ENCODE measurements around the gene SGMS1. TPM values are rescaled to one million over a fixed set of nuclear protein-coding genes. Genes with fewer than 3 reads are reported as not detected.
A peak's percentile ranks its signal among the peaks of the same experiment; 100 is the strongest.
"Not testable (repeated sequence)": the region's sequence is repeated elsewhere in the genome, so short reads cannot be mapped to it uniquely, and the experiment has no call there.

The SGMS1 gene
- total RNA-seq, 1 donor from 2014 or later = 43.5 TPM

DNA sequence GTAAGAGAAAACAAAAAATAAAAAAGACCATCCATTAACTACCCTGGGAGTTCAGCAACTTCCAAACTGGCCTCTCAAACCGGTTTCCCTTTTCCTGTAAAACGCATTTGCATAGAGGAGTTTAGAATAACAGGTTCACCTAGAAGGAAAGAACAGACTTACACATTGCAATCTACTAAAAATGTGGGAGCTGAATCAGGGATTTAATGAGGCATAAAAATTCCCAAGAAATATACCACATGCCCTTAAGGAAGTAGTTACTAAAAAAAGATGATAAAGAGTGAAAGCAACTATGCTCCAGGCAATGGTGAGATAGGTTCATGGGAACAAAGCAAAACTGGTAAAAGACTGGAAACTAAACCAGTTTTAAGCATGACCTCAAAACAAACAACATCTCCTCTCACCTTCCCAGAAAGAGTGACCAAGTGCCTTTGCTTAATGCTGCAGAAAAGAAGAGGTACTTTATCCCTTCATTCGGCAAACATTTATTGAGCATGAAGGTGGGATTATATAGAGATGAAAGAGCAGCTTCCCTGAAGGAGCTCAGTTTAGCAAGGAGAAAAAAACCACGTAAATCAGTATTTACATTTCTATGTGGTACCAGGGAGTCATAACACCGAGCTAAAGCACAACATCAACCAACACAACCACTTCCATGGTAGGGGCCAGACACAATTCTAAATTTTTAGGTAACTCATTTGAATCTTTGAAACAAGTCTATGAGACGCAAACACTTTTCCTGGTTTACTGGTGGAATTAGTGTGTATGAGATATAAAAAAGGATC lies 152.8 kb downstream of the SGMS1 start:
- DNase-seq (ENCODE audit: low read depth) = peak; percentile 100

- peak; percentile 49 for DNase-seq (ENCODE audit: low read depth)
Observed at GRCh38 chr10:50470345-50470744, 153.4 kb downstream of the SGMS1 start.

DNA sequence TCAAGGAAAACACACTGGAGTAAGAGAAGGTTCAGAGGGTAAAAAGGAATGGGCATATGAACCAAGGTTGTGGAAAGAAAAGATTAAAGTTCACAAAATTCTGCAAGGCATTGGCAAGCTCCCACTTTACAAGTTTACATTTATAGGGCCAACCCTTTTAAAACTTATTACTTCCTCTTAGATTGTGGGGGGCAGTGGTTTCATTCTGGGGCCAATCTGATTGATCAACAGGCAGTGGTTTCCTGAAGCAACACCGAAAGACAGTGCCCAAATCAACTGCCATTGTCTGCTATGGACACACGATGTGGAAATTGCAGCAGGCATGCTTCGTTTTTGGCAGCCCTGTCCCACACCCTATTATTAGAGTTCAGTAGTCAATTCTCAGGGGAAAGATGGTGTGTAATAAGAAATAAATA lies 154.0 kb downstream of the SGMS1 start:
- no peak for DNase-seq (ENCODE audit: low read depth)

DNA sequence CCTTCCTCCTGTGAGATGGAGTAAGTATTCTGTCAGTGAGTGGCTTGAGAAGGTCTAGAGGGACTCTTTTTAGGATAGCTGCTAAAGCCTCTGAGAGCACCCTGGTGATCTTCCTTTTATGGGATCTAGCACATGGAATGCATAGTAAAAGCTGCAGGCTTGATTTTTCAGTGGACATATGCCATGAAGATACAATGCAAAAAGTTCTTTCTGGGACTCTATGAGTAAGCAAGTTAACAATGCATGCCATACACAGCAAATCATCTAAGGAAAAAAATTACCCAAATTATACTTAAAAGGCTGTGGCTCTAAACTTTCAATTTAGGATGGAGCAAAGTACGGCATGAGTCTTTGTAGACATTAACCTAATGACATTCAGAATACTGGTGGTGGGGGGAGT lies 154.5 kb downstream of the SGMS1 start:
- peak; percentile 42 for DNase-seq (ENCODE audit: low read depth)

- DNase-seq (ENCODE audit: low read depth) = no peak
Observed at GRCh38 chr10:50467209-50467608, 156.5 kb downstream of the SGMS1 start.

DNA sequence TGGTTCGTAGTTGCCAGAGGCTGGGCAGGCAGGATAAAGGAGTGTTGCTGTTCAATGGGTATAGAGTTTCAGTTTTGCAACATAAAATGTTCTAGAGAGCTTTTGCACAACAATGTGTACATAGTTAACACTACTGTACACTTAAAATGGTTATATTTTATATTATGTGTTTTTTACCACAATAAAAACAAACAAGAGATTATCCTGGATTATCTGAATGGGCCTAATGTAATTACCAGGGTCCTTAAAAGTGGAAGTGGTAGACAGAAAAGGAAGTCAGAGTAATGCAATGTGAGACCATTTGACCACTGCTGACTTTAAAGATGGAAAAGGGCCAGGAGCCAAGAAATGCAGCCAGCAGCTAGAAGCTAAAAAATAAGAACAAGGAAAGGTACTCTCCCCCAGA lies 159.7 kb downstream of the SGMS1 start:
- DNase-seq (ENCODE audit: low read depth) = no peak

- DNase-seq (ENCODE audit: low read depth) = no peak
Observed at GRCh38 chr10:50461834-50462233, 161.9 kb downstream of the SGMS1 start.

DNA sequence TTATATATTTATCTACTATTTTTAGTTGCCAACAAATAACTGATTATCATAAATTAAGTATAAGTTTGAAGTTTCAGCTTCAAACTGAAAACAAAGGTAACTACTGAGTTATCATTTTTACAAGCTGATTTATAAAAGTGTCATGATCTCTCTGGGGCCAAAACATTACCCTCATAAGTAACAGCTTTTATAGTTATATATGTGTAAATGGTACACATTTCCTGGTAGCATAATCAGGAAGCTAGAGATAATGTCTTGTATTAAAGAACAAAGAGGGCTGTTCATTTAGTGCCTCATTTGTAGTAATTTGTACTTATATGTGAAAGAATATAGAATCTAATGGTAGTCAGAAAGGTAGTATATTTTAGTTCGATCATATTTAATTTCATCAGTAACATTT lies 162.6 kb downstream of the SGMS1 start:
- DNase-seq (ENCODE audit: low read depth) = no peak

DNA sequence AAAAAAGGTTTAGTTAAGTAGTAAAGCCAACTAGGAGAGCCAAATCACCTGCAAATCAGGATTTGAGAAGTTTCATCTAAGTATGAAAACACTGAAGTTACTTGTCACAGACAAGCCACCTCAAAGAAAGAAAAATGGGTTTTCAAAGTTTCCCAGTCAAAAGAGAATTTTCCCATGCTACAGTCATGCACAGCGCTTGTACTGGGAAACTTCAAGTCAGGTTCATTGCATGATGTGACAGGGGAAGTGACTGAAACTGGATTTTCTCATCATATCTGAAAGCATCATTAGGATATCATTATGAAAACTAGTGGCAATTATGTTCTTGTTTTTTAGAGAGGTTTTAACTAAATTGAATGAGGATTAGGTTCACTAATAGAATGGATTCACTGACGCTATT lies 167.0 kb downstream of the SGMS1 start:
- DNase-seq (ENCODE audit: low read depth) = no peak

GRCh38 chr10:50453940-50454339 lies 169.8 kb downstream of the SGMS1 start:
- DNase-seq (ENCODE audit: low read depth) = no peak

DNA sequence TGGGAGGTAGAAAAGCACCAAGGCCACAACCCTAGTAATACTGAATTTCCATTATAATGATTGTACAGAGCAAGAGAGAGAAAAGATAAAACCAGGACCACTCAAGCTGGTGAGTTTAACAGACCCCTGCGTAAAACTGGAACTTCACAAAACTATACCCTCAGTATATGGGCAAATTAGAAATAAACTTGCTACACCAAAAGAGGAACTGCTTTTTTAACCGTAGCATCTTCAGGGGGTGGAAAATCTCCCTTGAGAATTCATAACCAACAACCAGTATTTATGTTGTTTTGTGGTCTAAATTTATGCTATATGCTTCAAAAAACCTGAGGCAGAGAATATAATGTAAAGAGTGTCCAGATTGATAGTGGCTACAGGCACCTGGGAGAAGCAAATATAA lies 171.2 kb downstream of the SGMS1 start:
- DNase-seq (ENCODE audit: low read depth) = no peak

DNA sequence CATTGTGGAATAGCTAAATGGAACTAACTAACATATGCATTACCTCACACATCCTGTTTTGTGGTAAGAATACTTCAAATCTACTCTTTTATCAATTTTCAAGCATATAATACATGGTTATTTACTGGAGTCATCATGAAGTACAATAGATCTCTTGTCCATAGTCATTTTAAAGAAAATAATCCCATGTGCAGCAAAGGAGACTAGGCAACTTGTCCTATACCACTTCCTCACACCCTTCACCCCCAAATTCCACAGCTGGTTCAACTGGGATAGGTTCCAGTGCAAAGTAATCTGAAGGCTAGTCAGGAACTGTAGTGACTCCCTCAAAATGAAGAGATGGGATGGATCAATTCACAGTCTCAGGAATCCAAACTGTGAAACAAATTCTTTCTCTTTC lies 176.1 kb downstream of the SGMS1 start:
- DNase-seq (ENCODE audit: low read depth) = no peak

- DNase-seq (ENCODE audit: low read depth) = not testable (repeated sequence)
Observed at GRCh38 chr10:50445777-50446176, 178.0 kb downstream of the SGMS1 start.

DNA sequence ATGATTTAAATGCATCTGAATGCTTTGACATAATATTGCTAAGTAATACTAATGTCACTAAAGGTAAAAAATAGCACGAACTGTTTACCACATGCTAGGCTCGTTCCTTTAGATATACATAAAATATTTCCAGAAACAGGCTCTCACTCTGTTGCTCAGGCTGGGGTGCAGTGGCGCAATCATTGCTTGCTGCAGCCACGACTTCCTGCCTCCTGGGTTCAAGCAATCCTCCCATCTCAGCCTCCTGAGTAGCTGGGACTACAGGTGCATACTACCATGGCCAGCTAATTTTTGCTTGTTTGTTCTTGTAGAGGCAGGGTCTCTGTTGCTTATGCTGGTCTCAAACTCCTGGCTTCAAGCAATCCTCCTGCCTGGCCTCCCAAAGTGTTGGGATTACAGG lies 183.3 kb downstream of the SGMS1 start:
- DNase-seq (ENCODE audit: low read depth) = no peak

GRCh38 chr10:50439806-50440205 lies 183.9 kb downstream of the SGMS1 start:
- no peak for DNase-seq (ENCODE audit: low read depth)

DNA sequence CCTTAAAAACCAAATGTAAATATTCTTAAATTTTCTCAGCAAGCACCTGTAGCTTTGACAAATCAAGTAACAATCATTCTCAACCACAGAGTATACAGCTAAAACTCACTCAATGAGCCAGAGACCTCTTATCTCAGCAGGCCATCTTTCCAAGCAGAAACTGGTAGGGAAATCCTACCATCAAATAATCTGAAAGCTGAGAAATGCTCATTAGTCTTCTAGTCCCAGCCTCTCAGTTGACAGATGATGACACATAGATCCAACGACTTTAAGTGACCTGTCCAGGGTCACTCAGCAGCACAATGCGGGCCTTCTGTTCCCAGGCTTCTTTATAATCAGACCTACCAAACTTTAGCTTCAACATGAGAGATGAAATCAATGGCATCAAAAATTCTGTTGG lies 184.6 kb downstream of the SGMS1 start:
- no peak for DNase-seq (ENCODE audit: low read depth)

DNA sequence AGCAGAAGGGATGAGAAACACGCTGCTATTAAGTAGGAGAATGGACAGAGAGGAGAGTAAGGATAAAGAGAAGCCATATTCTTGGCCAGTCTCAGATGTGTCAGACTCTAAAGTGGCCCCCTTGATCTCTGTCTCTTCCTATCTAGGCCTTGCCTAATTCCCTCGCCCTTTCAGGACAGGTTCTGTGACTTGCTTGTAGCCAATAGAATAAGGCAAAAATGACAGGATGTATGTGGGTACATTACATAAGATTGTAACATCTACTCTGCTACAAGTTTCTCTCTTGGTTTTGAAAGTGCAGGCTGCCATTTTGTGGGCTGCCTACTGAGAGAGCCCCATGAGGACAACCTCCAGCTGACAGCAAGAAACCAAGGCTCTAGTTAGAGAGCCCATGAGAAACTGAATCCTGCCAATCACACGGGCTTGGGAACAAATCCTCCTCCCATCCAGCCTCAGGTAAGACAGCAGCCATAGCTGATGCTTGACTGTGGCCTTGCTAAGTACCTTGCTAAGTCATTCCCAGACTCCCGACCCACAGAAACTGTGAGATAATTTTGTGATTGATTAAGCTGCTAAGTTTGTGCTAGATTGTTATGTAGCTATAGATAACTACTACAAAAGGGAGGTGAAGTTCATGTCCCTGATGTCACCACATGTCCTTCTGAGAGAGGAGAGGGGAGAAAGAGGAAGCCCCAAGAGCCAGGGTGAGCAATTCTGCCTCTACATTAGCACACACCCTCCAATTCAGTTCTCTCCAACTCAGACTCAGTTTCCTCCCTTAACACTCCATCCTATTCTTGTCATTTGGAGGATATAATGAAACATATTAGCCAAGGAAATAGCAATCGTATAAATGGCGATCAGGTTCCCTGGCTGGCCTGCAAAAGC lies 185.5 kb downstream of the SGMS1 start:
- DNase-seq (ENCODE audit: low read depth) = no peak

- DNase-seq (ENCODE audit: low read depth) = peak; percentile 53
Observed at GRCh38 chr10:50437248-50437647, 186.5 kb downstream of the SGMS1 start.

DNA sequence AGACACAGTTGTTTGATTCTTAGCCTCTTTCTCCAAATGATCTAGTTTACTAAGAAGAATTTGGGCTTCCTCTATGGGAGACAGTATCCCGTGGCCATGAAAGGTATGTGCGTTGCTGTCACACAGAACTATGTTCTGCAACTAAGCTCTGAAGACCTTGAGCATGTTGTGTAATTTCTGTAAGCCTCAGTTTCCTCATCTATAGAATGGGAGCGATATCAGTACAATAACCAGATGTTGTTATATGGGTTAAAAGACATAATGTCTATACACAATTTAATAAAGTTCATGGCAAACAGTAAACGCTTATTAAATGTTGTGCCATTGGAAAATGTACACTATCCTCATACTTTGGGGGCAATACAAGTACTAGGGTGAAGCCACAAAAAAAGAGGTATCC lies 187.0 kb downstream of the SGMS1 start:
- DNase-seq (ENCODE audit: low read depth) = no peak

- DNase-seq (ENCODE audit: low read depth) = no peak
Observed at GRCh38 chr10:50432211-50433009, 191.3 kb downstream of the SGMS1 start.

GRCh38 chr10:50431791-50432190 lies 192.0 kb downstream of the SGMS1 start:
- peak; percentile 52 for DNase-seq (ENCODE audit: low read depth)

DNA sequence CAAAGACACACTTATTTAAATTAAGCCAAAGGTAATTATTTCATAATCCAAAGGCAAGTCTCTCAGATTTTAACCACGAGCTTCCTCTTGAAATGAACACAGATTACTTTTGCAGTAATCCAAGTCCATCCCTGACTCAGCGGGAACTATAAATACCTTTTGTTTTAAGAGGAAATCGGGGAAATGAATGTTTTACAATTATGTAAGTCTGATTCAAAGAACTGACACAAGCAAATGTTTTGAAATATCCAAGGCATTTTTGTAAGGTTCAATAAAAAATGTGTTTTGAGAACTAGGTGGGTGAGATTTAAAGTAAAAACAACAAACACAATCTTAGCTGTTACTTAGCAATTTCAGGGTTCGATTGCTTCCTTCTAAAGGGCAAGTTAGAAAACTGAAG lies 192.6 kb downstream of the SGMS1 start:
- no peak for DNase-seq (ENCODE audit: low read depth)
